GM19193 (cell line): ENCODE results near the gene PA2G4.
A peak's percentile ranks its signal among the peaks of the same experiment; 100 is the strongest.

Experiments
- POLR2A ChIP-seq: IDR thresholded peaks from 4 replicates; pipeline ENCODE4 v1.6.1; 2011; ENCODE audit not compliant: insufficient read depth, insufficient read length; ENCODE audit errors: extremely low read depth

PA2G4 gene

DNA sequence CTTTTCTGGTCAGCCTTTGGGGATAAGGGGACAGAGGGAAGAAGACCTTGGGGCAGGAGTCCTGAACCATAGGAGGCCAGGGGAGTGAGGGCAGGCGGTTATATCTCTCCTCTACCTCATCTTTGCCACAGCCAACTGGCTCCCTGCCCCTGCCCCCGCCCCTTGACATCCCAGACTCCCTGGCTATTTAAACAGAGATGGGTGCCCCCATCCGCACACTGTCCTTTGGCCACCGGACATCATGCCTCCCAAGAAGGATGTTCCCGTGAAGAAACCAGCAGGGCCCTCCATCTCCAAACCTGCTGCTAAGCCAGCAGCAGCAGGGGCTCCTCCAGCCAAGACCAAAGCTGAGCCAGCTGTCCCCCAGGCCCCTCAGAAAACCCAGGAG lies 49.3 kb downstream of the PA2G4 start:
- TF ChIP-seq POLR2A: no peak

DNA sequence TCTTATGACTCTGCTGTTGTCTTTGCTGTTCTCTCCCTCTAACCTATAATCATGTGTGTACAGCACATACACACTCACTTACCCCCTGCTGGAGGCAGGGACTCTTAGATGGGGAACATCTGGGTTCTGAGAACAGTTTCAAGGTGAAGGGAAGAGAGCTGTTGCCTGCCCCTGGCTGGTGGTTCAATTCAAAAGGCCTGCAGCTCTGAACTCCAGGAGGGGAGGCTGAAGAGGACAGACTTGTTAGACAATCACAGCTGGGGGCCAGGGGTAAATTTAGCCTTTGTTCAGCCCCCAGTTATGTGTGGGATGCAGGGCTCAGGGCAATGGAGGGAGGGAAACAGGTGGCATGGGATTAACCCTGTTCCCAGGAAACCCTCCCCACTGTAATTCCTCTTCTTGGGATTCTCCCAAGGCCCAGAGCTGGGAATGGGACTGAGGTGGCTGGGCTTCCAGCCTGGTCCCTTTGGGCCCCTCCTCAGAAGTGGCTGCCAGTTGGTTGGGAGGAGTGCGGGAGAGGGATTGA lies 50.0 kb downstream of the PA2G4 start:
- no peak for TF ChIP-seq POLR2A

DNA sequence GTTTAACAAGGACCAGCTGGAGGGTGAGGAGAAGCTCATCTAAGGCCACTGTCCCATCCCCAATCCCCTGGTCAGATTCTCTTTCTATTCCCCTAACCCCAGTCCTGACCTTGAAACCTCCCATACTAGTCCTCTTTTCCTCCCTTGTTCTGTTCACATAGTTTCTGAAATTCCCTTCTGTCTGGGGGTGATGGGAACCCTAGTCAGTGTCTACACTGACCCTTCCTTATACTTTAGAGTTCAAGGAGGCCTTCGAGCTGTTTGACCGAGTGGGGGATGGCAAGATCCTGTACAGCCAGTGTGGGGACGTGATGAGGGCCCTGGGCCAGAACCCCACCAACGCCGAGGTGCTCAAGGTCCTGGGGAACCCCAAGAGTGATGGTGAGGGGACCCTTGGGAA lies 50.5 kb downstream of the PA2G4 start:
- no peak for TF ChIP-seq POLR2A

DNA sequence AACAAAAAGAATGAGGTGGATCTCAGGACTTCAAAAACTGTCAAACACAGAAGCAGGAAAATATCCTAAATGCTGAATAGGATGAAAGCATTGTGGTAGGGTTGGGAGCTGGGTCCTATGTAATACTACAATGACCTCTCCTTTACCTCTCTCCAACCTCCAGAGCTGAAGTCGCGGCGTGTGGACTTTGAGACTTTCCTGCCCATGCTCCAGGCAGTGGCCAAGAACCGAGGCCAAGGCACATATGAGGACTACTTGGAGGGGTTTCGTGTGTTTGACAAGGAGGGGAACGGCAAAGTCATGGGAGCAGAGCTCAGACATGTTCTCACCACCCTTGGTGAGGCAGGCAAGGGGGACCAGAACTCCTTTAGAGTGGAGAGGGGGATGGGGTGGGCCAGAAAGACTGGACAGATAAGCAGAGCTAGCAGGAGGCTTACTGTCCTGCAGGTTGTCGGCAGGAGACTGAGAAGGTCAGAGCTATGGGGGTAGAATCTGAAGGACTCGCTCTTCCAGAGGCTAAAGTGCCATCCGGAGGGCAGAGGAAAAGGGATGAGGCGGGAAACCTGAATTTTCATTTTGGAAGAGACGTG lies 51.0 kb downstream of the PA2G4 start:
- TF ChIP-seq POLR2A: no peak

GRCh38 chr12:56157201-56158028 lies 53.1 kb downstream of the PA2G4 start:
- TF ChIP-seq POLR2A: peak; percentile 44

- peak; percentile 99 for TF ChIP-seq POLR2A
These were observed 53.9 kb downstream of the PA2G4 start, which contains the start of gene MYL6 for GRCh38 chr12:56158029-56158925. TSS of gene MYL6 (plus strand) at chr12:56158359. CDS start at chr12:56158402, 43 bp downstream.

GRCh38 chr12:56158926-56159461 lies 54.6 kb downstream of the PA2G4 start:
- TF ChIP-seq POLR2A: peak; percentile 26

DNA sequence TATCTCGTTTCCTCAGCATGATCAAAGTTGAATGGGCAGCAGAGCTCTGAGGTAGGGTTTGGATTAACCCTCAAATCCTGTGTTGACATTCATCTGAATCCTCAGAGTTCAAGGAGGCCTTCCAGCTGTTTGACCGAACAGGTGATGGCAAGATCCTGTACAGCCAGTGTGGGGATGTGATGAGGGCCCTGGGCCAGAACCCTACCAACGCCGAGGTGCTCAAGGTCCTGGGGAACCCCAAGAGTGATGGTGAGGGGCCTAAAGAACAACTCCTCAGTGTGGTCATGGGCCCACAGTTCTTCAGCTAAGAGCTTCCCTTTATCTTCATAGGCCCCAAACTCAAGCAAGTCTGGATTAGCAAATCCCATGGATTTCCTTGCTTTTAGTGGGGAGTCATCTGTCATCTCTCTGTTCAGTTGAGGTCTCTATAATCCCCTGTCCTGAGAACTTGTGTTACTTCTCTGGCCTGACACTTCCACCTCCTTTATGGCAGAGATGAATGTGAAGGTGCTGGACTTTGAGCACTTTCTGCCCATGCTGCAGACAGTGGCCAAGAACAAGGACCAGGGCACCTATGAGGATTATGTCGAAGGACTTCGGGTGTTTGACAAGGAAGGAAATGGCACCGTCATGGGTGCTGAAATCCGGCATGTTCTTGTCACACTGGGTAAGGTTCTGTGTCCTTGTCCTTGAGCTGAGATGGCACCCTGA lies 55.3 kb downstream of the PA2G4 start:
- TF ChIP-seq POLR2A: peak; percentile 5

- TF ChIP-seq POLR2A: peak; percentile 43
These were observed 55.9 kb downstream of the PA2G4 start for GRCh38 chr12:56160193-56160763.

GRCh38 chr12:56160894-56161689 lies 56.7 kb downstream of the PA2G4 start:
- peak; percentile 19 for TF ChIP-seq POLR2A

DNA sequence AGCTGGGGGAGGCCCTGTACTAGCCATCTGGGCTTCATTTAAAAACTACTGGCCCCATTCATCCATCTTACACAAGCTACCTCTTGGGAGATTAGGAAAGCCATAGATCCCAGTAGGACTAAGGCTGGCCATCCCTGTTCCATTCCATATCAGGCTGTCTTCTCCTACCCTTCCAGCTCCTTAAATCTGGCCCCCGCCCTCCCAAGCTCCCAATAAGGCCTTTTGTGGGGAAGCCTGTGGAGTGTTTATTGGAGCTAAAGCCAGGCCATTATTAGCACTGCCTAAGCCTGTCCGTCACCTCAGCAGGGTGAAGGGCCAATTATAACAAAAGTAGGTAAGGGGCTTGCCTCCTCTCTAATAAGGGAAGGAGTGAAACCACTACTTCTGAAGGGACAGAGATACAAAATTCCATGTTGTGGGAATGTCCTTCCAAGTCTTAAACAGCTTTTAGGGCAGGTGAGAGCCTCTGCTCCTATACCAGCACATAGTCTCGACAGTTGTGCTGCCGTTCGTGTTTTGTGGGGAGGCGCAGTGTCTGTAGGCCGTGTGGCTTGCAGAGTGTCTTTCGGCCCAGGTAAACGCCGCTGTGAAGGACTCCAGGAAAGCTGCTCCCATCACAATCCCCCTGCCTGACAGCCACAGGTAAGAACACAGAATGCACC lies 57.5 kb downstream of the PA2G4 start:
- peak; percentile 40 for TF ChIP-seq POLR2A

DNA sequence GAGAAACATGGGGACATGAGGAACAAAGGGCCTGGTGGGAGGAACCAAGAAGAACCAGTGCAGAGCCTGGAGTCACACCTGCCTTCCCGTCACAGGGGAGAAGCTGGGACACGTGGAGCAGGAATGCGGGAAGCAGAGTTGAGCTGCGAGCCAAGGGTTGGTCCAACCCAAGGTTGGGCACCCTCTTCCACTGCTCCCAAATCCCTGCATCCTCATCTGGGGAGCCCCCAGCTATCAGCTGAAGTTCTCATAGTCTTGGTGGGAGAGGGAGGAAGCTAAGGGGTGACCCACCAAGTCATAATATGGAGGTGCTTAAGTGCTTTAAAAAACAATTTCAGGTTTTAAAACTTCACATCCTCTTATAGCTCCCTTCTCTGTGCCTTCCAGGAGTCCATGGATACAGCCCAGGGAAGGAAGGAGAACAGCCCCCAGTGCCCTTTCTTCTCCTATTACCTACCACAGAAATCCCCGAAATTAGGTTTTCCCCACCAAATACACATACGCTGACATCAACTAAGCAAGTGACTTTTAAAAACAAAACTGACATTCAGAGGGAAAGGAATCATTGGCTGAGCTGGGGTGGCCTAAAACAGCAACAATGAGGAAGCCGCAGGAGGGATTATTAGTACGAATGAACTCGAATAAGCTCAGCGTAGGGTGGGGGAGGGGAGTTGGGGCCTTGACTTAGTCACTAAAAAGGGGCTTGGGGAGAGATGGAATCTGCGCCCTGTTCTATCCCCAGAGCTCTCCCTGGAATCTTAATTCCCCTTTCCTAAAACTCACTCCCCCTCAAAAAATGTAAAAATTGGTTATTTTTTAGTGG lies 58.3 kb downstream of the PA2G4 start:
- peak; percentile 54 for TF ChIP-seq POLR2A
